Endothelial cell (in vitro differentiated cells): ENCODE measurements around the gene TAS2R7. TPM values are rescaled to one million over a fixed set of nuclear protein-coding genes. Genes with fewer than 3 reads are reported as not detected.

Experiments used
- DNase-seq: peaks from one replicate; pipeline ENCODE4 v3.0.0; 2021; ENCODE audit warnings: low spot score
- H3K27ac Mint-ChIP-seq: one replicate; pipeline ENCODE4 v1.8.0; 2021; ENCODE audit warnings: mixed read lengths, inconsistent platforms; ENCODE audit not compliant: unreplicated experiment
- H3K27me3 Mint-ChIP-seq: one replicate; pipeline ENCODE4 v1.8.0; 2021; ENCODE audit warnings: mild to moderate bottlenecking, moderate library complexity, mixed read lengths, inconsistent platforms; ENCODE audit not compliant: unreplicated experiment
- H3K36me3 Mint-ChIP-seq: one replicate; pipeline ENCODE4 v1.8.0; 2021; ENCODE audit warnings: mild to moderate bottlenecking, low read depth, mixed read lengths, inconsistent platforms; ENCODE audit not compliant: unreplicated experiment
- H3K4me1 Mint-ChIP-seq: one replicate; pipeline ENCODE4 v1.8.0; 2021; ENCODE audit warnings: mild to moderate bottlenecking, mixed read lengths, inconsistent platforms; ENCODE audit not compliant: unreplicated experiment
- H3K4me3 Mint-ChIP-seq: one replicate; pipeline ENCODE4 v1.8.0; 2021; ENCODE audit warnings: mild to moderate bottlenecking, mixed read lengths, inconsistent platforms; ENCODE audit not compliant: unreplicated experiment
- H3K9me3 Mint-ChIP-seq: one replicate; pipeline ENCODE4 v1.8.0; 2021; ENCODE audit warnings: mixed read lengths, inconsistent platforms; ENCODE audit not compliant: unreplicated experiment
- total RNA-seq: library from RNA; stranded (reverse); fragmentation: NEBNext Ultra II Directional; extraction: Animal tissue kit (Norgen Biotek cat#: 25700); gene quantifications from one replicate; pipeline ENCODE4 v1.2.1, GENCODE V29; 2021; ENCODE audit not compliant: unreplicated experiment
- TF ChIP-seq, protein P1 (sequence below): fragments of 200-600 bp; sonication (generic); IDR thresholded peaks from one replicate; pipeline ENCODE4 v1.5.0; 2021; ENCODE audit warnings: antibody characterized with exemption; ENCODE audit not compliant: unreplicated experiment

The TAS2R7 gene
- total RNA-seq, 1 donor from 2014 or later, result not detected

DNA sequence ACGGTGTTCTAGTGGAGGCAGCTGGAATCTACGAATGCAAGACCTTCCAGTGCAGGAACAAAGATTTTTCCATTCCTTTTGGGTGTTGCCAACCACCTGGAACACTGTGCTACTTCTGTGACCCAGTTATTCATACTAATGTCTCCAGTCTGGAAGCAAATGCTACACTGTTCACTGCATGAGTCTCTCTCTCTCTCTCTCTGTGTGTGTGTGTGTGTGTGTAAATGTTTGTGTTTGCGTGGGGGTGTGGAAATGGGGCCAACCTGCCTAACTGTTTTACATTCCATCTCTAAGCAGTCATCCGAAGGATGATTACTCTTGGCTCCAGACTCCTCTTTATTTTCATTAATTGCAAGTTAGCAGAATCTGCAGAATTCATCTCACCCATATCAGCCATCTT lies 49.4 kb downstream of the TAS2R7 start:
- TF ChIP-seq, protein P1, sequence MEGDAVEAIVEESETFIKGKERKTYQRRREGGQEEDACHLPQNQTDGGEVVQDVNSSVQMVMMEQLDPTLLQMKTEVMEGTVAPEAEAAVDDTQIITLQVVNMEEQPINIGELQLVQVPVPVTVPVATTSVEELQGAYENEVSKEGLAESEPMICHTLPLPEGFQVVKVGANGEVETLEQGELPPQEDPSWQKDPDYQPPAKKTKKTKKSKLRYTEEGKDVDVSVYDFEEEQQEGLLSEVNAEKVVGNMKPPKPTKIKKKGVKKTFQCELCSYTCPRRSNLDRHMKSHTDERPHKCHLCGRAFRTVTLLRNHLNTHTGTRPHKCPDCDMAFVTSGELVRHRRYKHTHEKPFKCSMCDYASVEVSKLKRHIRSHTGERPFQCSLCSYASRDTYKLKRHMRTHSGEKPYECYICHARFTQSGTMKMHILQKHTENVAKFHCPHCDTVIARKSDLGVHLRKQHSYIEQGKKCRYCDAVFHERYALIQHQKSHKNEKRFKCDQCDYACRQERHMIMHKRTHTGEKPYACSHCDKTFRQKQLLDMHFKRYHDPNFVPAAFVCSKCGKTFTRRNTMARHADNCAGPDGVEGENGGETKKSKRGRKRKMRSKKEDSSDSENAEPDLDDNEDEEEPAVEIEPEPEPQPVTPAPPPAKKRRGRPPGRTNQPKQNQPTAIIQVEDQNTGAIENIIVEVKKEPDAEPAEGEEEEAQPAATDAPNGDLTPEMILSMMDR, result no peak
- Mint-ChIP-seq H3K4me1 (no peaks in the 10 kb centered on the region), H3K36me3 (peaks cover 9% of the 10 kb centered on the region), H3K9me3 (peaks cover 5% of the 10 kb centered on the region), H3K27me3 (peaks cover 4% of the 10 kb centered on the region), H3K27ac (no peak overlapping the region), H3K4me3 (no peak overlapping the region)
- DNase-seq, result no peak

Other genes with a start within 250 kb of the TAS2R7 start
- gene MAGOHB, start 189.0 kb downstream of the TAS2R7 start, total RNA-seq, result 23.8 TPM
- 11.4 TPM for gene STYK1, start 128.6 kb downstream of the TAS2R7 start, total RNA-seq
- gene YBX3, start 79.3 kb downstream of the TAS2R7 start, total RNA-seq, result 494 TPM
- 0.44 TPM for gene TAS2R8, start 4.7 kb upstream of the TAS2R7 start, total RNA-seq
- not detected for gene TAS2R9, start 7.5 kb upstream of the TAS2R7 start, total RNA-seq
- gene TAS2R10, start 23.7 kb upstream of the TAS2R7 start, total RNA-seq, result 0.87 TPM
- 3.7 TPM for gene PRR4, start 46.8 kb upstream of the TAS2R7 start, total RNA-seq
- 15.6 TPM for gene PRH1, start 81.6 kb upstream of the TAS2R7 start, total RNA-seq
- 0.90 TPM for gene TAS2R13, start 106.9 kb upstream of the TAS2R7 start, total RNA-seq
- gene PRH2, start 126.6 kb upstream of the TAS2R7 start, total RNA-seq, result not detected
- gene TAS2R14, start 136.6 kb upstream of the TAS2R7 start, total RNA-seq, result 2.0 TPM
- 1.2 TPM for gene TAS2R50, start 184.3 kb upstream of the TAS2R7 start, total RNA-seq
- 1.7 TPM for gene TAS2R20, start 195.7 kb upstream of the TAS2R7 start, total RNA-seq
- gene TAS2R19, start 220.0 kb upstream of the TAS2R7 start, total RNA-seq, result 3.4 TPM
- 3.1 TPM for gene TAS2R31, start 228.8 kb upstream of the TAS2R7 start, total RNA-seq